ENCODE measurements around the gene SLC37A1.
"Not testable (repeated sequence)": the region's sequence is repeated elsewhere in the genome, so short reads cannot be mapped to it uniquely, and the experiment has no call there.

The SLC37A1 gene

GRCh38 chr21:42513151-42513984 lies at the start of gene SLC37A1:
TSS of gene SLC37A1 (plus strand) at chr21:42513852. CDS start at chr21:42518455, 4,603 bp downstream.
- DNase-seq (ENCODE audit: low read depth in 3 of 3) = peak in 1 of 3 experiments; percentile 26

GRCh38 chr21:42463861-42464515 lies 49.7 kb upstream of the SLC37A1 start:
- peak in 2 of 3 experiments; percentile 22 to 63 for DNase-seq (ENCODE audit: low read depth in 3 of 3)

- no peak for DNase-seq (ENCODE audit: low read depth in 3 of 3)
These were observed 48.4 kb upstream of the SLC37A1 start for GRCh38 chr21:42465008-42465802.

- DNase-seq (ENCODE audit: low read depth in 3 of 3) = no peak
These were observed 47.9 kb upstream of the SLC37A1 start for GRCh38 chr21:42465803-42466127.

GRCh38 chr21:42466700-42467099 lies 47.0 kb upstream of the SLC37A1 start:
- no peak for DNase-seq (ENCODE audit: low read depth in 3 of 3)

- no peak for DNase-seq (ENCODE audit: low read depth in 3 of 3)
These were observed 46.3 kb upstream of the SLC37A1 start for GRCh38 chr21:42467140-42467983.

GRCh38 chr21:42468491-42469131 lies 45.0 kb upstream of the SLC37A1 start:
- no peak for DNase-seq (ENCODE audit: low read depth in 3 of 3)

GRCh38 chr21:42469272-42469671 lies 44.4 kb upstream of the SLC37A1 start:
- DNase-seq (ENCODE audit: low read depth in 3 of 3) = no peak

GRCh38 chr21:42469726-42470125 lies 43.9 kb upstream of the SLC37A1 start:
- not testable (repeated sequence) for DNase-seq (ENCODE audit: low read depth in 3 of 3)

- DNase-seq (ENCODE audit: low read depth in 3 of 3) = no peak
These were observed 42.4 kb upstream of the SLC37A1 start for GRCh38 chr21:42471206-42471605.

GRCh38 chr21:42471716-42472330 lies 41.8 kb upstream of the SLC37A1 start:
- DNase-seq (ENCODE audit: low read depth in 3 of 3) = no peak

GRCh38 chr21:42472521-42472920 lies 41.1 kb upstream of the SLC37A1 start:
- DNase-seq (ENCODE audit: low read depth in 3 of 3) = no peak

GRCh38 chr21:42473498-42474042 lies 40.1 kb upstream of the SLC37A1 start:
- DNase-seq (ENCODE audit: low read depth in 3 of 3) = no peak

GRCh38 chr21:42474043-42474831 lies 39.4 kb upstream of the SLC37A1 start:
- DNase-seq (ENCODE audit: low read depth in 3 of 3) = no peak

- no peak for DNase-seq (ENCODE audit: low read depth in 3 of 3)
These were observed 38.6 kb upstream of the SLC37A1 start for GRCh38 chr21:42475036-42475435.

- no peak for DNase-seq (ENCODE audit: low read depth in 3 of 3)
These were observed 37.9 kb upstream of the SLC37A1 start for GRCh38 chr21:42475526-42476387.

GRCh38 chr21:42476388-42477331 lies 37.0 kb upstream of the SLC37A1 start:
- no peak for DNase-seq (ENCODE audit: low read depth in 3 of 3)
